Measurements from ENCODE around the gene FBXO42. TPM values are rescaled to one million over a fixed set of nuclear protein-coding genes. Genes with fewer than 3 reads are reported as not detected.

FBXO42 gene
- total and polyA plus RNA-seq, 2 of the 4 experiments (the other 2 are of a cell fraction): 12.0 to 18.8 TPM

DNA sequence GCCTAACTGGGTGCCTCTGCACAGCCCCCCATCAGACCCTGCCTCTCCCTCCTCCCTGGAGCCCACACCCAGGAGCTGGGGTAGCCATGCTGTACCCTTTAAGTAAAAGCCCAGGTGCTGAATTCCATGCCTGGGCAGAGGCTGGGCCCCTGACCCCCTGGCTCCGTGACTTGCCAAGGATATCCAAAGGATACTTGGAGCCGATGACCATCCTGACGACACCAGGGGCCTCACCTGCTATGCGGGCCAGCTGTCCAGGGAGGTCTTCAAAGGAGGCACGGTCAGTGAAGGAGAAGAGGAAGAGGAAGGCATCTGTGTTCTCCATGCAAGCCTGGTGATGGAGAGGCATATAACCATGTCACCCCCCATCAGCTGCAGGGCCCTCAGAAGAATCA, 120.0 kb downstream of the FBXO42 start:
- no peak overlapping the region for H3K4ac ChIP-seq (ENCODE audit: low read depth, low read length)
- 0 out of 2 replicates have a peak overlapping the region, but pooled peaks have one; percentile 5 for H2AK5ac ChIP-seq (ENCODE audit: low read depth, low read length)
- H3K27me3 ChIP-seq (ENCODE audit: control insufficient read depth, insufficient read depth, low read length): peaks cover 14% of the 10 kb centered on the region
- H3K27ac ChIP-seq (ENCODE audit: insufficient read depth, low read length): no peak overlapping the region
- peaks cover 6% of the 10 kb centered on the region for H3K4me1 ChIP-seq (ENCODE audit: control insufficient read depth, insufficient read depth, low read length)
- no CpG with 5 or more reads among the region's 5 CpGs for WGBS, 2 experiments (ENCODE audit: extremely low coverage in 2 of 2, insufficient read length in 1 of 2)
- no peaks in the 10 kb centered on the region for H4K20me1 ChIP-seq (ENCODE audit: insufficient read depth, low read length)
- no peak overlapping the region for H2BK120ac ChIP-seq (ENCODE audit: low read depth, low read length)
- no peak overlapping the region for H3K4me2 ChIP-seq (ENCODE audit: low read depth, low read length)
- dilution Hi-C loops (cut with HindIII; ENCODE audit: low sequenced_read_pairs, unreplicated experiment) (no loop called here), intact Hi-C loops (cut with micrococcal nuclease) (no loop called here), in situ Hi-C loops (cut with MboI; ENCODE audit: low sequenced_read_pairs) (no loop called here)
- H3K56ac ChIP-seq (ENCODE audit: extremely low read depth, insufficient read depth, low read length): no peak overlapping the region
- no peak overlapping the region for H2BK15ac ChIP-seq (ENCODE audit: low read depth, low read length)
- peaks cover 0 to 9% of the 10 kb centered on the region in 2 experiments; a peak in 2 of 4 replicates for H3K79me1 ChIP-seq (ENCODE audit: low read depth in 1 of 2, low read length in 2 of 2)
- H3K14ac ChIP-seq (replicated peaks; ENCODE audit: low read depth, low read length): no peak overlapping the region
- no peak overlapping the region for H4K91ac ChIP-seq (ENCODE audit: insufficient read depth, low read depth, low read length)
- 0 out of 2 replicates have a peak, but pooled peaks cover 4% of the 10 kb centered on the region for H3K9me1 ChIP-seq (ENCODE audit: insufficient read depth, low read length)
- no peak overlapping the region for H2AK9ac ChIP-seq (replicated peaks; ENCODE audit: low read depth, low read length, poor library complexity)
- no peaks in the 10 kb centered on the region for H3K36me3 ChIP-seq (ENCODE audit: control insufficient read depth, insufficient read depth, low read length)
- H2BK20ac ChIP-seq (ENCODE audit: low read depth, low read length): no peak overlapping the region
- ATAC-seq (ENCODE audit: low read depth) (no peak), DNase-seq (no peak)
- CTCF ChIA-PET: no interaction called here
- peaks cover 4% of the 10 kb centered on the region for H3K9me3 ChIP-seq (ENCODE audit: control insufficient read depth, insufficient read depth, low read length)
- no peak overlapping the region for H3K4me3 ChIP-seq (ENCODE audit: insufficient read depth, low read depth, low read length)
- H3K18ac ChIP-seq (ENCODE audit: low read depth, low read length): no peak overlapping the region
- no peak overlapping the region for H2BK5ac ChIP-seq (ENCODE audit: low read depth, low read length, poor library complexity, severe bottlenecking)
- no TSS peak for BruUV-seq (replicated peaks)
- H3K9ac ChIP-seq (ENCODE audit: low read depth, low read length): no peak overlapping the region
- no peak overlapping the region for H4K5ac ChIP-seq (ENCODE audit: low read depth, low read length)
- POLR2A ChIA-PET (ENCODE audit: unreplicated experiment): no interaction called here
- no peak overlapping the region for H2AFZ ChIP-seq (replicated peaks; ENCODE audit: low read length, poor library complexity)
- H3K23ac ChIP-seq (ENCODE audit: low read depth, low read length): no peak overlapping the region
- no peak for TF ChIP-seq RCOR1 (IDR thresholded peaks at IDR 0.05; ENCODE audit: insufficient replicate concordance, low read length)
- no peak for TF ChIP-seq BHLHE40 (IDR thresholded peaks at IDR 0.05; ENCODE audit: low read depth, low read length)
- TF ChIP-seq MAZ (IDR thresholded peaks at IDR 0.05; ENCODE audit: borderline replicate concordance, low read depth, low read length): no peak
- H4K8ac ChIP-seq (ENCODE audit: low read depth in 2 of 2, low read length in 2 of 2): no peak overlapping the region

Measured in IMR-90 (cell line).